ENCODE data around the gene TP53BP1.

Gene TP53BP1

DNA sequence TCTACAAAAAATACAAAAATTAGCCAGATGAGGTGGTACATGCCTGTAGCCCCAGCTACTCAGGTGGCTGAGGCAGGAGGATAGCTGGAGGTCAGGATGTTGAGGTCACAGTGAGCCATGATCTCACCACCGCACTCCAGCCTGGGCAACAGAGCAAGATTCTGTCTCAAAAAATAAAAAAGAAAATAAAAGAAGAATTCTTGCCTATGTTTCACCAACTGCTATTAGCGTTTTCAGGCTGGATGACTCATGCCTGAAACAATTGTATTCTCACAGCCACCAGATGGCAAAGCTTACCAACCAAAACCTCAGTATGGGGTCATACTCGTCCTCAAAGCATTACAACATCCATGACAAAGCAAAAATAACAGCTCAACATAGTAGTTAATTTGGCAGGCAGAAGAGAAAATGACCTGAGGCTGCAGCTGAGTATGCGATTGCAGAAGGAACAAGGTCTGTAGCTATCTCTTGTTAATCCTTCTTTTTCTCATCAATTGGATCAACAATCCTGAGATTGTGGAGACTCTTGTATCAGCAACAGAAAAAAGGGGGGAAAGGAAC lies 52.2 kb downstream of the TP53BP1 start:
- TF ChIP-seq, protein P1, sequence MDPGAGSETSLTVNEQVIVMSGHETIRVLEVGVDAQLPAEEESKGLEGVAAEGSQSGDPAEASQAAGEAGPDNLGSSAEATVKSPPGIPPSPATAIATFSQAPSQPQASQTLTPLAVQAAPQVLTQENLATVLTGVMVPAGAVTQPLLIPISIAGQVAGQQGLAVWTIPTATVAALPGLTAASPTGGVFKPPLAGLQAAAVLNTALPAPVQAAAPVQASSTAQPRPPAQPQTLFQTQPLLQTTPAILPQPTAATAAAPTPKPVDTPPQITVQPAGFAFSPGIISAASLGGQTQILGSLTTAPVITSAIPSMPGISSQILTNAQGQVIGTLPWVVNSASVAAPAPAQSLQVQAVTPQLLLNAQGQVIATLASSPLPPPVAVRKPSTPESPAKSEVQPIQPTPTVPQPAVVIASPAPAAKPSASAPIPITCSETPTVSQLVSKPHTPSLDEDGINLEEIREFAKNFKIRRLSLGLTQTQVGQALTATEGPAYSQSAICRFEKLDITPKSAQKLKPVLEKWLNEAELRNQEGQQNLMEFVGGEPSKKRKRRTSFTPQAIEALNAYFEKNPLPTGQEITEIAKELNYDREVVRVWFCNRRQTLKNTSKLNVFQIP (CRISPR knock-in tag; IDR thresholded peaks at IDR 0.05; ENCODE audit: borderline replicate concordance, low read depth) = no peak
- TF ChIP-seq ZFP3 (CRISPR knock-in tag; IDR thresholded peaks at IDR 0.05) (peak; percentile 56; the same call in 1 of the 2 replicates), OSR1 (CRISPR knock-in tag; IDR thresholded peaks at IDR 0.05) (no peak), BACH2 (CRISPR knock-in tag; IDR thresholded peaks at IDR 0.05; ENCODE audit: borderline replicate concordance) (peak; percentile 88; the same call in 1 of the 2 replicates), ISL1 (CRISPR knock-in tag; IDR thresholded peaks at IDR 0.05) (peak; percentile 51)
- TF ChIP-seq, protein P2, sequence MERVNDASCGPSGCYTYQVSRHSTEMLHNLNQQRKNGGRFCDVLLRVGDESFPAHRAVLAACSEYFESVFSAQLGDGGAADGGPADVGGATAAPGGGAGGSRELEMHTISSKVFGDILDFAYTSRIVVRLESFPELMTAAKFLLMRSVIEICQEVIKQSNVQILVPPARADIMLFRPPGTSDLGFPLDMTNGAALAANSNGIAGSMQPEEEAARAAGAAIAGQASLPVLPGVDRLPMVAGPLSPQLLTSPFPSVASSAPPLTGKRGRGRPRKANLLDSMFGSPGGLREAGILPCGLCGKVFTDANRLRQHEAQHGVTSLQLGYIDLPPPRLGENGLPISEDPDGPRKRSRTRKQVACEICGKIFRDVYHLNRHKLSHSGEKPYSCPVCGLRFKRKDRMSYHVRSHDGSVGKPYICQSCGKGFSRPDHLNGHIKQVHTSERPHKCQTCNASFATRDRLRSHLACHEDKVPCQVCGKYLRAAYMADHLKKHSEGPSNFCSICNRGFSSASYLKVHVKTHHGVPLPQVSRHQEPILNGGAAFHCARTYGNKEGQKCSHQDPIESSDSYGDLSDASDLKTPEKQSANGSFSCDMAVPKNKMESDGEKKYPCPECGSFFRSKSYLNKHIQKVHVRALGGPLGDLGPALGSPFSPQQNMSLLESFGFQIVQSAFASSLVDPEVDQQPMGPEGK (CRISPR knock-in tag; IDR thresholded peaks at IDR 0.05; ENCODE audit: borderline replicate concordance) = no peak
- ATAC-seq = peak; percentile 99

DNA sequence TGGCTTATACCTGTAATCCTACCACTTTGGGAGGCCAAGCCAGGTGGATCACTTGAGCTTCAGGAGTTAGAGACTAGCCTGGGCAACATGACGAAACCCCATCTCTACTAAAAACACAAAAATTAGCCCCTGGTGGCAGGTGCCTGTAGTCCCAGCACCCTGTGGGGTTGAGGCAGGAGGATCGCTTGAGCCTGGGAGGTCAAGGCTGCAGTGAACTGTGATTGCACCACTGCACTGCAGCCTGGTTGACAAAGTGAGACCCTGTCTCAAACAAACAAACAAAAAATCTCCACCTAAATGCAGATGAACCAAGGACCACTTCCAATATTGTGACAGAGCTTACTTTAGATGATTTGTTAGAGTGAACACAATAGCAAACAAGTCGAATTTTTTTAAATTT lies 53.7 kb downstream of the TP53BP1 start:
- TF ChIP-seq OSR1 (CRISPR knock-in tag; IDR thresholded peaks at IDR 0.05) (no peak), ZC3H10 (CRISPR knock-in tag; IDR thresholded peaks at IDR 0.05) (no peak), ZNF565 (CRISPR knock-in tag; conservative IDR thresholded peaks at IDR 0.05; ENCODE audit: low read depth) (no peak), PPARA (CRISPR knock-in tag; IDR thresholded peaks at IDR 0.05; ENCODE audit: borderline replicate concordance) (no peak), GLIS3 (CRISPR knock-in tag; IDR thresholded peaks at IDR 0.05) (no peak), ESRRG (CRISPR knock-in tag; IDR thresholded peaks at IDR 0.05) (no peak), ZNF8 (CRISPR knock-in tag; IDR thresholded peaks at IDR 0.05) (no peak), BACH2 (CRISPR knock-in tag; IDR thresholded peaks at IDR 0.05; ENCODE audit: borderline replicate concordance) (no peak), RARB (CRISPR knock-in tag; IDR thresholded peaks at IDR 0.05) (no peak), ISL1 (CRISPR knock-in tag; IDR thresholded peaks at IDR 0.05) (no peak), ZNF70 (CRISPR knock-in tag; IDR thresholded peaks at IDR 0.05) (no peak), ZFP30 (CRISPR knock-in tag; IDR thresholded peaks at IDR 0.05) (no peak), CSDC2 (CRISPR knock-in tag; IDR thresholded peaks at IDR 0.05) (no peak), SNAI2 (CRISPR knock-in tag; IDR thresholded peaks at IDR 0.05) (no peak), TCF4 (CRISPR knock-in tag; IDR thresholded peaks at IDR 0.05; ENCODE audit: borderline replicate concordance) (no peak)
- TF ChIP-seq, protein P1 (CRISPR knock-in tag; IDR thresholded peaks at IDR 0.05; ENCODE audit: borderline replicate concordance, low read depth) = no peak
- TF ChIP-seq, protein P3, sequence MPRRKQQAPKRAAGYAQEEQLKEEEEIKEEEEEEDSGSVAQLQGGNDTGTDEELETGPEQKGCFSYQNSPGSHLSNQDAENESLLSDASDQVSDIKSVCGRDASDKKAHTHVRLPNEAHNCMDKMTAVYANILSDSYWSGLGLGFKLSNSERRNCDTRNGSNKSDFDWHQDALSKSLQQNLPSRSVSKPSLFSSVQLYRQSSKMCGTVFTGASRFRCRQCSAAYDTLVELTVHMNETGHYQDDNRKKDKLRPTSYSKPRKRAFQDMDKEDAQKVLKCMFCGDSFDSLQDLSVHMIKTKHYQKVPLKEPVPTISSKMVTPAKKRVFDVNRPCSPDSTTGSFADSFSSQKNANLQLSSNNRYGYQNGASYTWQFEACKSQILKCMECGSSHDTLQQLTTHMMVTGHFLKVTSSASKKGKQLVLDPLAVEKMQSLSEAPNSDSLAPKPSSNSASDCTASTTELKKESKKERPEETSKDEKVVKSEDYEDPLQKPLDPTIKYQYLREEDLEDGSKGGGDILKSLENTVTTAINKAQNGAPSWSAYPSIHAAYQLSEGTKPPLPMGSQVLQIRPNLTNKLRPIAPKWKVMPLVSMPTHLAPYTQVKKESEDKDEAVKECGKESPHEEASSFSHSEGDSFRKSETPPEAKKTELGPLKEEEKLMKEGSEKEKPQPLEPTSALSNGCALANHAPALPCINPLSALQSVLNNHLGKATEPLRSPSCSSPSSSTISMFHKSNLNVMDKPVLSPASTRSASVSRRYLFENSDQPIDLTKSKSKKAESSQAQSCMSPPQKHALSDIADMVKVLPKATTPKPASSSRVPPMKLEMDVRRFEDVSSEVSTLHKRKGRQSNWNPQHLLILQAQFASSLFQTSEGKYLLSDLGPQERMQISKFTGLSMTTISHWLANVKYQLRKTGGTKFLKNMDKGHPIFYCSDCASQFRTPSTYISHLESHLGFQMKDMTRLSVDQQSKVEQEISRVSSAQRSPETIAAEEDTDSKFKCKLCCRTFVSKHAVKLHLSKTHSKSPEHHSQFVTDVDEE (CRISPR knock-in tag; IDR thresholded peaks at IDR 0.05) = no peak
- TF ChIP-seq, protein P2 (CRISPR knock-in tag; IDR thresholded peaks at IDR 0.05; ENCODE audit: borderline replicate concordance) = no peak
- TF ChIP-seq, protein P4, sequence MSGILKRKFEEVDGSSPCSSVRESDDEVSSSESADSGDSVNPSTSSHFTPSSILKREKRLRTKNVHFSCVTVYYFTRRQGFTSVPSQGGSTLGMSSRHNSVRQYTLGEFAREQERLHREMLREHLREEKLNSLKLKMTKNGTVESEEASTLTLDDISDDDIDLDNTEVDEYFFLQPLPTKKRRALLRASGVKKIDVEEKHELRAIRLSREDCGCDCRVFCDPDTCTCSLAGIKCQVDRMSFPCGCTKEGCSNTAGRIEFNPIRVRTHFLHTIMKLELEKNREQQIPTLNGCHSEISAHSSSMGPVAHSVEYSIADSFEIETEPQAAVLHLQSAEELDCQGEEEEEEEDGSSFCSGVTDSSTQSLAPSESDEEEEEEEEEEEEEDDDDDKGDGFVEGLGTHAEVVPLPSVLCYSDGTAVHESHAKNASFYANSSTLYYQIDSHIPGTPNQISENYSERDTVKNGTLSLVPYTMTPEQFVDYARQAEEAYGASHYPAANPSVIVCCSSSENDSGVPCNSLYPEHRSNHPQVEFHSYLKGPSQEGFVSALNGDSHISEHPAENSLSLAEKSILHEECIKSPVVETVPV (CRISPR knock-in tag; IDR thresholded peaks at IDR 0.05) = no peak
- ATAC-seq = no peak
